Bone marrow (tissue), 2 donors: ENCODE measurements around the gene DHRS12.

Experiments used
- DNase-seq, 2 donors: peaks; one replicate each; lab custom pipeline; 2025; lab: John Stamatoyannopoulos, UW

DHRS12 gene

GRCh38 chr13:51807041-51807440 lies 3.1 kb upstream of the DHRS12 start:
- DNase-seq, result no peak

GRCh38 chr13:51806566-51806965 lies 2.6 kb upstream of the DHRS12 start:
- DNase-seq, result no peak

- no peak for DNase-seq
Observed at GRCh38 chr13:51805925-51806324, 2.0 kb upstream of the DHRS12 start.

- no peak for DNase-seq
Observed at GRCh38 chr13:51805313-51805712, 1.4 kb upstream of the DHRS12 start.

- DNase-seq, result peak in 1 of 2 donors; percentile 32
Observed at GRCh38 chr13:51804295-51805172, 571 bp upstream of the DHRS12 start.

GRCh38 chr13:51802631-51803418 lies 1.1 kb downstream of the DHRS12 start:
- DNase-seq, result no peak

- DNase-seq, result no peak
Observed at GRCh38 chr13:51801631-51802099, 2.3 kb downstream of the DHRS12 start.

- peak in 1 of 2 donors; percentile 39 for DNase-seq
Observed at GRCh38 chr13:51800486-51800885, 3.5 kb downstream of the DHRS12 start.

- DNase-seq, result no peak
Observed at GRCh38 chr13:51799261-51799660, 4.7 kb downstream of the DHRS12 start.

- DNase-seq, result no peak
Observed at GRCh38 chr13:51797664-51798488, 6.1 kb downstream of the DHRS12 start.

GRCh38 chr13:51796546-51796945 lies 7.4 kb downstream of the DHRS12 start:
- no peak for DNase-seq

- no peak for DNase-seq
Observed at GRCh38 chr13:51795419-51795818, 8.5 kb downstream of the DHRS12 start.

- no peak for DNase-seq
Observed at GRCh38 chr13:51794964-51795363, 9.0 kb downstream of the DHRS12 start.

- DNase-seq, result peak; percentile 16 to 99
Observed at GRCh38 chr13:51793570-51794271, 10.2 kb downstream of the DHRS12 start.

- no peak for DNase-seq
Observed at GRCh38 chr13:51786425-51787265, 17.3 kb downstream of the DHRS12 start.

- DNase-seq, result no peak
Observed at GRCh38 chr13:51785712-51786424, 18.1 kb downstream of the DHRS12 start.

- no peak for DNase-seq
Observed at GRCh38 chr13:51784097-51784496, 19.9 kb downstream of the DHRS12 start.

GRCh38 chr13:51783428-51784094 lies 20.4 kb downstream of the DHRS12 start:
- DNase-seq, result no peak

GRCh38 chr13:51782026-51782710 lies 21.8 kb downstream of the DHRS12 start:
- no peak for DNase-seq
